Left forelimb (tissue), 1 donor: ENCODE data around the gene GIGYF2.

Experiments
- DNase-seq: peaks from one replicate; pipeline ENCODE4 v3.0.0-alpha.2; 2018; ENCODE audit warnings: low spot score

The GIGYF2 gene

GRCh38 chr2:232861353-232861752 lies 164.2 kb downstream of the GIGYF2 start:
- DNase-seq = no peak

- DNase-seq = no peak
Measured at GRCh38 chr2:232863996-232864395, 166.9 kb downstream of the GIGYF2 start.

- DNase-seq = no peak
Measured at GRCh38 chr2:232865165-232865564, 168.0 kb downstream of the GIGYF2 start.

GRCh38 chr2:232866104-232866503 lies 169.0 kb downstream of the GIGYF2 start:
- DNase-seq = no peak

GRCh38 chr2:232869138-232870017 lies 172.2 kb downstream of the GIGYF2 start:
- peak; percentile 54 for DNase-seq

- DNase-seq = peak; percentile 60
Measured at GRCh38 chr2:232870018-232870765, 173.1 kb downstream of the GIGYF2 start, which contains the start of gene SNORC. Gene SNORC, plus strand, starts transcription at chr2:232870264. Its CDS starts 78 bp downstream, at chr2:232870342.

- DNase-seq = peak; percentile 58
Measured at GRCh38 chr2:232870766-232871371, 173.7 kb downstream of the GIGYF2 start.

- DNase-seq = peak; percentile 60
Measured at GRCh38 chr2:232871418-232871834, 174.3 kb downstream of the GIGYF2 start.

- DNase-seq = peak; percentile 64
Measured at GRCh38 chr2:232871835-232872736, 175.0 kb downstream of the GIGYF2 start.

GRCh38 chr2:232872826-232873225 lies 175.7 kb downstream of the GIGYF2 start:
- peak; percentile 59 for DNase-seq

- DNase-seq = peak; percentile 65
Measured at GRCh38 chr2:232873292-232873908, 176.3 kb downstream of the GIGYF2 start.

- no peak for DNase-seq
Measured at GRCh38 chr2:232873909-232874641, 176.9 kb downstream of the GIGYF2 start.

GRCh38 chr2:232874677-232875223 lies 177.6 kb downstream of the GIGYF2 start:
- DNase-seq = no peak

GRCh38 chr2:232875256-232876121 lies 178.4 kb downstream of the GIGYF2 start:
- DNase-seq = peak; percentile 60

- no peak for DNase-seq
Measured at GRCh38 chr2:232876161-232876977, 179.2 kb downstream of the GIGYF2 start.

- DNase-seq = no peak
Measured at GRCh38 chr2:232876978-232877441, 179.9 kb downstream of the GIGYF2 start.

GRCh38 chr2:232877940-232878511 lies 180.9 kb downstream of the GIGYF2 start:
- no peak for DNase-seq
